Nephron progenitor cell (in vitro differentiated cells): Measurements from ENCODE around the gene TTLL13.

Experiments
- DNase-seq: peaks from one replicate; pipeline ENCODE4 v3.0.0; 2021
- H3K27ac Mint-ChIP-seq: 2 replicates; pipeline ENCODE4 v1.8.0; 2021; ENCODE audit warnings: mild to moderate bottlenecking, moderate library complexity, mixed read lengths
- H3K27me3 Mint-ChIP-seq: 2 replicates; pipeline ENCODE4 v1.8.0; 2021; ENCODE audit warnings: mild to moderate bottlenecking, low read depth, mixed read lengths; ENCODE audit not compliant: poor library complexity
- H3K36me3 Mint-ChIP-seq: 2 replicates; pipeline ENCODE4 v1.8.0; 2021; ENCODE audit warnings: low read depth, mixed read lengths
- H3K4me1 Mint-ChIP-seq: 2 replicates; pipeline ENCODE4 v1.8.0; 2021; ENCODE audit warnings: mixed read lengths
- H3K4me3 Mint-ChIP-seq: 2 replicates; pipeline ENCODE4 v1.8.0; 2021; ENCODE audit warnings: mild to moderate bottlenecking, moderate library complexity, mixed read lengths
- H3K9me3 Mint-ChIP-seq: 2 replicates; pipeline ENCODE4 v1.8.0; 2021; ENCODE audit warnings: mild to moderate bottlenecking, moderate library complexity, mixed read lengths
- TF ChIP-seq, protein P1 (sequence below): fragments of 200-600 bp; sonication (generic); IDR thresholded peaks from 2 replicates; pipeline ENCODE4 v1.5.0; 2021; ENCODE audit warnings: antibody characterized with exemption

The TTLL13 gene

GRCh38 chr15:90239371-90239770, 10.0 kb upstream of the TTLL13 start:
- Mint-ChIP-seq H3K27ac (peak overlapping the region; percentile 36), H3K36me3 (peaks cover 13% of the 10 kb centered on the region), H3K4me1 (peaks cover 15% of the 10 kb centered on the region), H3K9me3 (no peaks in the 10 kb centered on the region), H3K4me3 (no peak overlapping the region), H3K27me3 (no peaks in the 10 kb centered on the region)
- no peak for DNase-seq
- TF ChIP-seq, protein P1, sequence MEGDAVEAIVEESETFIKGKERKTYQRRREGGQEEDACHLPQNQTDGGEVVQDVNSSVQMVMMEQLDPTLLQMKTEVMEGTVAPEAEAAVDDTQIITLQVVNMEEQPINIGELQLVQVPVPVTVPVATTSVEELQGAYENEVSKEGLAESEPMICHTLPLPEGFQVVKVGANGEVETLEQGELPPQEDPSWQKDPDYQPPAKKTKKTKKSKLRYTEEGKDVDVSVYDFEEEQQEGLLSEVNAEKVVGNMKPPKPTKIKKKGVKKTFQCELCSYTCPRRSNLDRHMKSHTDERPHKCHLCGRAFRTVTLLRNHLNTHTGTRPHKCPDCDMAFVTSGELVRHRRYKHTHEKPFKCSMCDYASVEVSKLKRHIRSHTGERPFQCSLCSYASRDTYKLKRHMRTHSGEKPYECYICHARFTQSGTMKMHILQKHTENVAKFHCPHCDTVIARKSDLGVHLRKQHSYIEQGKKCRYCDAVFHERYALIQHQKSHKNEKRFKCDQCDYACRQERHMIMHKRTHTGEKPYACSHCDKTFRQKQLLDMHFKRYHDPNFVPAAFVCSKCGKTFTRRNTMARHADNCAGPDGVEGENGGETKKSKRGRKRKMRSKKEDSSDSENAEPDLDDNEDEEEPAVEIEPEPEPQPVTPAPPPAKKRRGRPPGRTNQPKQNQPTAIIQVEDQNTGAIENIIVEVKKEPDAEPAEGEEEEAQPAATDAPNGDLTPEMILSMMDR: no peak

GRCh38 chr15:90240856-90241255, 8.5 kb upstream of the TTLL13 start:
- DNase-seq: no peak
- peaks cover 13% of the 10 kb centered on the region for H3K36me3 Mint-ChIP-seq
- H3K4me1 Mint-ChIP-seq: peaks cover 6% of the 10 kb centered on the region
- H3K27me3 Mint-ChIP-seq: no peaks in the 10 kb centered on the region
- H3K27ac Mint-ChIP-seq: no peak overlapping the region
- TF ChIP-seq, protein P1: no peak
- H3K4me3 Mint-ChIP-seq: no peak overlapping the region
- H3K9me3 Mint-ChIP-seq: no peaks in the 10 kb centered on the region

- H3K4me3 Mint-ChIP-seq: no peak overlapping the region
Measured at GRCh38 chr15:90241343-90242192, 7.8 kb upstream of the TTLL13 start.

GRCh38 chr15:90243943-90244639, 5.3 kb upstream of the TTLL13 start:
- TF ChIP-seq, protein P1: no peak
- DNase-seq: no peak
- H3K27ac Mint-ChIP-seq: no peak overlapping the region
- H3K4me3 Mint-ChIP-seq: no peak overlapping the region
- no peaks in the 10 kb centered on the region for H3K9me3 Mint-ChIP-seq
- no peaks in the 10 kb centered on the region for H3K27me3 Mint-ChIP-seq
- H3K36me3 Mint-ChIP-seq: no peaks in the 10 kb centered on the region
- H3K4me1 Mint-ChIP-seq: peaks cover 6% of the 10 kb centered on the region

More at GRCh38 chr15:90241343-90242192, 7.8 kb upstream of the TTLL13 start:
- Mint-ChIP-seq H3K4me1 (peaks cover 6% of the 10 kb centered on the region), H3K36me3 (peaks cover 6% of the 10 kb centered on the region), H3K27me3 (no peaks in the 10 kb centered on the region), H3K27ac (no peak overlapping the region), H3K9me3 (no peaks in the 10 kb centered on the region)
- no peak for DNase-seq
- TF ChIP-seq, protein P1: no peak

- no peak for DNase-seq
- Mint-ChIP-seq H3K4me1 (peaks cover 18% of the 10 kb centered on the region), H3K9me3 (no peaks in the 10 kb centered on the region), H3K36me3 (no peaks in the 10 kb centered on the region), H3K27ac (no peak overlapping the region), H3K27me3 (peaks cover 6% of the 10 kb centered on the region), H3K4me3 (peak overlapping the region; percentile 76)
- TF ChIP-seq, protein P1: no peak
Measured at GRCh38 chr15:90248789-90249202, 560 bp upstream of the TTLL13 start.
